Astrocyte (in vitro differentiated cells and primary cell): ENCODE results near the gene RGCC. TPM values are rescaled to one million over a fixed set of nuclear protein-coding genes. Genes with fewer than 3 reads are reported as not detected.

Experiments
- DNase-seq: peaks from one replicate; pipeline ENCODE4 v3.0.0-alpha.2; 2010; ENCODE audit warnings: low read depth
- FAIRE-seq: peaks from 2 replicates; lab custom pipeline; 2011; peaks lifted over from hg19 to GRCh38; lab: Jason Lieb, UNC
- H2AFZ ChIP-seq: 2 replicates; pipeline ENCODE4 v1.6.0; 2012; ENCODE audit warnings: low read depth, low read length, inconsistent platforms
- H3K27ac ChIP-seq: 2 replicates; pipeline ENCODE4 v1.5.1; 2011; ENCODE audit warnings: low read depth, low read length, inconsistent platforms
- H3K27me3 ChIP-seq: 2 replicates; pipeline ENCODE4 v1.6.0; 2011; ENCODE audit warnings: low read length, inconsistent platforms; ENCODE audit not compliant: insufficient read depth
- H3K36me3 ChIP-seq: 2 replicates; pipeline ENCODE4 v1.5.1; 2011; ENCODE audit warnings: low read length, inconsistent platforms; ENCODE audit not compliant: insufficient read depth
- H3K4me1 ChIP-seq: 2 replicates; pipeline ENCODE4 v1.5.1; 2011; ENCODE audit warnings: low read length, inconsistent platforms; ENCODE audit not compliant: insufficient read depth
- H3K4me2 ChIP-seq: 2 replicates; pipeline ENCODE4 v1.6.0; 2012; ENCODE audit warnings: low read length, inconsistent platforms
- H3K4me3 ChIP-seq: 2 replicates; pipeline ENCODE4 v1.5.1; 2011; ENCODE audit warnings: low read depth, mild to moderate bottlenecking, low read length, inconsistent platforms; ENCODE audit not compliant: insufficient read depth
- H3K79me2 ChIP-seq: 2 replicates; pipeline ENCODE4 v1.6.0; 2012; ENCODE audit warnings: mild to moderate bottlenecking, low read length, inconsistent platforms; ENCODE audit not compliant: insufficient read depth
- H3K9ac ChIP-seq: 2 replicates; pipeline ENCODE4 v1.6.0; 2012; ENCODE audit warnings: mild to moderate bottlenecking, low read length, inconsistent platforms
- H3K9me3 ChIP-seq: 2 replicates; pipeline ENCODE4 v1.5.1; 2012; ENCODE audit warnings: low read depth, mild to moderate bottlenecking, low read length, inconsistent platforms; ENCODE audit not compliant: insufficient read depth
- H4K20me1 ChIP-seq: 2 replicates; pipeline ENCODE4 v1.6.0; 2012; ENCODE audit warnings: low read length, inconsistent platforms; ENCODE audit not compliant: insufficient read depth
- H3K27ac Mint-ChIP-seq: one replicate; pipeline ENCODE4 v1.8.0; 2021; ENCODE audit warnings: mild to moderate bottlenecking, mixed read lengths; ENCODE audit not compliant: unreplicated experiment
- H3K27me3 Mint-ChIP-seq: one replicate; pipeline ENCODE4 v1.8.0; 2021; ENCODE audit warnings: low read depth, mixed read lengths; ENCODE audit not compliant: unreplicated experiment
- H3K36me3 Mint-ChIP-seq: one replicate; pipeline ENCODE4 v1.8.0; 2021; ENCODE audit warnings: low read depth, mixed read lengths; ENCODE audit not compliant: unreplicated experiment
- H3K4me1 Mint-ChIP-seq: one replicate; pipeline ENCODE4 v1.8.0; 2021; ENCODE audit warnings: low read depth, mixed read lengths; ENCODE audit not compliant: unreplicated experiment
- H3K4me3 Mint-ChIP-seq: one replicate; pipeline ENCODE4 v1.8.0; 2021; ENCODE audit warnings: mild to moderate bottlenecking, moderate library complexity, mixed read lengths; ENCODE audit not compliant: unreplicated experiment
- H3K9me3 Mint-ChIP-seq: one replicate; pipeline ENCODE4 v1.8.0; 2021; ENCODE audit warnings: mild to moderate bottlenecking, mixed read lengths; ENCODE audit not compliant: unreplicated experiment
- EZH2 ChIP-seq: IDR thresholded peaks from 2 replicates; pipeline ENCODE4 v1.6.1; 2012; ENCODE audit warnings: mild to moderate bottlenecking, low read length, inconsistent platforms; ENCODE audit not compliant: insufficient read depth
- total RNA-seq: library from RNA; stranded (reverse); gene quantifications from 2 replicates; pipeline ENCODE4 v1.2.1, GENCODE V29; 2021
- TF ChIP-seq, protein P1 (sequence below): IDR thresholded peaks from 2 replicates; pipeline ENCODE4 v1.5.1; 2011; ENCODE audit warnings: low read depth, mild to moderate bottlenecking, inconsistent platforms, low read length, moderate library complexity; ENCODE audit not compliant: insufficient read depth

Gene RGCC
- total RNA-seq, 1 donor from 2014 or later: 1.2 TPM

DNA sequence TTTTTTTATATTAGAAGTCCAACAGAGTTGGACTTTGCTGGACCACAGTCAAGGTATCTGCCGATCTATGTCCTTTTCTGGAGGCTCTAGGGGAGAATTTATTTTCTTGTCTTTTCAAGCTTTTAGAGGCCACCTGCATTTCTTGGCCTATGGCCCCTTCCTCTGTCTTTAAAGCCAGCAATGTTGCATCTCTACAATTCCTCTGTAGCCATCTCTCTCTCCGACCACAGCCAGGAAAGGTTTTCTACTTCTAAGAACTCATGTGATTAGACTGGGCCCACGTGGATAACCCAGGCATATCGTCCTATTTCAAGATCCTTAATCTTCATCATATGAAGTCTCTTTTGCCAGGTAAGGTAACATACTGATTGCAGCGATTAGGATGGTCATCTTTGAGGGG lies 43.5 kb upstream of the RGCC start:
- Histone ChIP-seq H3K27me3 (no peaks in the 10 kb centered on the region), H3K9ac (no peak overlapping the region), H3K79me2 (no peaks in the 10 kb centered on the region), H3K4me2 (no peak overlapping the region), H3K27ac (no peak overlapping the region), H4K20me1 (no peaks in the 10 kb centered on the region), H3K9me3 (no peaks in the 10 kb centered on the region), H2AFZ (no peak overlapping the region), H3K4me1 (no peaks in the 10 kb centered on the region), H3K4me3 (no peak overlapping the region), H3K36me3 (no peaks in the 10 kb centered on the region)
- H3K27ac Mint-ChIP-seq: no peak overlapping the region
- H3K9me3 Mint-ChIP-seq: peaks cover 5% of the 10 kb centered on the region
- peaks cover 2% of the 10 kb centered on the region for H3K4me1 Mint-ChIP-seq
- DNase-seq (no peak), FAIRE-seq (no peak)
- TF ChIP-seq, protein P1, sequence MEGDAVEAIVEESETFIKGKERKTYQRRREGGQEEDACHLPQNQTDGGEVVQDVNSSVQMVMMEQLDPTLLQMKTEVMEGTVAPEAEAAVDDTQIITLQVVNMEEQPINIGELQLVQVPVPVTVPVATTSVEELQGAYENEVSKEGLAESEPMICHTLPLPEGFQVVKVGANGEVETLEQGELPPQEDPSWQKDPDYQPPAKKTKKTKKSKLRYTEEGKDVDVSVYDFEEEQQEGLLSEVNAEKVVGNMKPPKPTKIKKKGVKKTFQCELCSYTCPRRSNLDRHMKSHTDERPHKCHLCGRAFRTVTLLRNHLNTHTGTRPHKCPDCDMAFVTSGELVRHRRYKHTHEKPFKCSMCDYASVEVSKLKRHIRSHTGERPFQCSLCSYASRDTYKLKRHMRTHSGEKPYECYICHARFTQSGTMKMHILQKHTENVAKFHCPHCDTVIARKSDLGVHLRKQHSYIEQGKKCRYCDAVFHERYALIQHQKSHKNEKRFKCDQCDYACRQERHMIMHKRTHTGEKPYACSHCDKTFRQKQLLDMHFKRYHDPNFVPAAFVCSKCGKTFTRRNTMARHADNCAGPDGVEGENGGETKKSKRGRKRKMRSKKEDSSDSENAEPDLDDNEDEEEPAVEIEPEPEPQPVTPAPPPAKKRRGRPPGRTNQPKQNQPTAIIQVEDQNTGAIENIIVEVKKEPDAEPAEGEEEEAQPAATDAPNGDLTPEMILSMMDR: no peak
- no peak for TF ChIP-seq EZH2
- H3K4me3 Mint-ChIP-seq: no peak overlapping the region
- H3K27me3 Mint-ChIP-seq: peaks cover 6% of the 10 kb centered on the region
- peaks cover 6% of the 10 kb centered on the region for H3K36me3 Mint-ChIP-seq

DNA sequence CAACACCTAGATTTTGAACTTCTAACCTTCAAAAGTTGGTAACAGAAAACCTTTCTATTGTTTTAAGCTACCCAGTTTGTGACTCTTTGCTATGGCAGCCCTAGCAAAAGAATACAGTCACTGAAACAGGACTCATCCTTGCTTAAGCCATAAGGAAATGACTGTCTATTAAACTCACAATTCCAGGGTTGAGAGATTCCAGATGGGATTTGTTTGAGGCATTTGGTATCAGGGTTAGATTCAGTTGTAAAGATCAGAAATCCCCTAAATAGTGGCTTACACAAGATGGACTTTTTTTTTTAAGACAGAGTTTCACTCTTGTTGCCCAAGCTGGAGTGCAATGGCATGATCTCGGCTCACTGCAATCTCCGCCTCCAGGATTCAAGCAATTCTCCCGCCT lies 41.1 kb upstream of the RGCC start:
- no peaks in the 10 kb centered on the region for H3K27me3 ChIP-seq
- H4K20me1 ChIP-seq: no peaks in the 10 kb centered on the region
- H3K79me2 ChIP-seq: no peaks in the 10 kb centered on the region
- no peak overlapping the region for H3K4me2 ChIP-seq
- FAIRE-seq: no peak
- Mint-ChIP-seq H3K9me3 (peaks cover 5% of the 10 kb centered on the region), H3K4me1 (peaks cover 2% of the 10 kb centered on the region), H3K36me3 (peaks cover 6% of the 10 kb centered on the region), H3K27me3 (peaks cover 7% of the 10 kb centered on the region), H3K4me3 (no peak overlapping the region), H3K27ac (no peak overlapping the region)
- H3K9ac ChIP-seq: no peak overlapping the region
- H3K4me3 ChIP-seq: no peak overlapping the region
- H3K9me3 ChIP-seq: no peaks in the 10 kb centered on the region
- H3K27ac ChIP-seq: no peak overlapping the region
- H3K4me1 ChIP-seq: no peaks in the 10 kb centered on the region
- TF ChIP-seq EZH2: no peak
- TF ChIP-seq, protein P1: no peak
- no peaks in the 10 kb centered on the region for H3K36me3 ChIP-seq
- H2AFZ ChIP-seq: no peak overlapping the region
- no peak for DNase-seq

DNA sequence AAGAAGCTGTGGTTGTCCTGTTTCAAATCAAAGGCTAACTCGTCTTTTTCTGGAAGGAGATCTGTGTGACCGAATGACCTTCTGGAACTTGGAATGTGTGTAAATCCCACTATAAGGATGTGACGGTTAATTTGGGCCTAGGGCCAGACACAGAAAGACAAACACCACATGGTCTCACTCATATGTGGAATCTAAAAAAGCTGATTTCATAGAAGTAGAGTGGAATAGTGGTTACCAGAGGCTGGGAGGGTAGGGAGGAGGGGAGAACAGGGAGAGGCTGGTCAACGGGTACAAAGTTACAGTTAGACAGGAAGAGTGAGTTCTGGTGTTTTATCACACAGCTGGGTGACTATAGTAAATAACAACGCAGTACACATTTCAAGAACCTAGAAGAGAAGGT lies 39.3 kb upstream of the RGCC start:
- peaks cover 10% of the 10 kb centered on the region for H3K27me3 Mint-ChIP-seq
- Histone ChIP-seq H3K4me1 (no peaks in the 10 kb centered on the region), H2AFZ (no peak overlapping the region), H4K20me1 (no peaks in the 10 kb centered on the region), H3K4me2 (peak overlapping the region; percentile 5), H3K4me3 (no peak overlapping the region), H3K27me3 (no peaks in the 10 kb centered on the region), H3K27ac (no peak overlapping the region), H3K9ac (no peak overlapping the region), H3K36me3 (no peaks in the 10 kb centered on the region), H3K9me3 (no peaks in the 10 kb centered on the region), H3K79me2 (no peaks in the 10 kb centered on the region)
- H3K27ac Mint-ChIP-seq: no peak overlapping the region
- H3K4me3 Mint-ChIP-seq: no peak overlapping the region
- H3K36me3 Mint-ChIP-seq: peaks cover 6% of the 10 kb centered on the region
- peak; percentile 87 for DNase-seq
- TF ChIP-seq EZH2: no peak
- TF ChIP-seq, protein P1: no peak
- FAIRE-seq: peak; percentile 67
- H3K4me1 Mint-ChIP-seq: peaks cover 2% of the 10 kb centered on the region
- peaks cover 5% of the 10 kb centered on the region for H3K9me3 Mint-ChIP-seq
